Stimulated activated naive CD8-positive, alpha-beta T cell treated with anti-CD3 and anti-CD28 coated beads, Interleukin-15, amount 100 ng/mL, for 72 hours (primary cell): ENCODE measurements around the gene HNRNPK.

Experiments used
- ATAC-seq: fragments of 150-1000 bp; cut with Tn5 transposase; 2 replicates; pipeline ENCODE4 v1.10.0; 2021; ENCODE audit warnings: mild to moderate bottlenecking, moderate library complexity
- DNase-seq, 2 donors: peaks; one replicate each; pipeline ENCODE4 v3.0.0; 2021 to 2022
- H3K27ac Mint-ChIP-seq, 2 donors: one replicate each; pipeline ENCODE4 v1.8.0; 2022; ENCODE audit warnings: mild to moderate bottlenecking in 2 of 2, mixed read lengths in 2 of 2, moderate library complexity in 2 of 2
- H3K27me3 Mint-ChIP-seq: one replicate; pipeline ENCODE4 v1.8.0; 2022; ENCODE audit warnings: mixed read lengths
- H3K4me1 Mint-ChIP-seq: one replicate; pipeline ENCODE4 v1.8.0; 2022; ENCODE audit warnings: mild to moderate bottlenecking, mixed read lengths
- H3K4me3 Mint-ChIP-seq, 2 donors: one replicate each; pipeline ENCODE4 v1.8.0; 2022; ENCODE audit warnings: mild to moderate bottlenecking in 2 of 2, mixed read lengths in 2 of 2, moderate library complexity in 1 of 2
- H3K9me3 Mint-ChIP-seq, 2 donors: one replicate each; pipeline ENCODE4 v1.8.0; 2022; ENCODE audit warnings: mixed read lengths in 2 of 2

The HNRNPK gene

GRCh38 chr9:83986195-83986594 lies 6.2 kb upstream of the HNRNPK start:
- no peak overlapping the region for H3K27ac Mint-ChIP-seq

GRCh38 chr9:83981126-83981871 lies 1.3 kb upstream of the HNRNPK start:
- H3K27ac Mint-ChIP-seq: peak overlapping the region; percentile 97 to 100
- ATAC-seq (no peak), DNase-seq (no peak)
- H3K9me3 Mint-ChIP-seq: no peaks in the 10 kb centered on the region
- H3K27me3 Mint-ChIP-seq: no peaks in the 10 kb centered on the region
- peaks cover 43% of the 10 kb centered on the region for H3K4me1 Mint-ChIP-seq
- peak overlapping the region; percentile 84 to 97 for H3K4me3 Mint-ChIP-seq

More at GRCh38 chr9:83986195-83986594, 6.2 kb upstream of the HNRNPK start:
- no peaks in the 10 kb centered on the region for H3K27me3 Mint-ChIP-seq
- H3K4me3 Mint-ChIP-seq: no peak overlapping the region
- DNase-seq (no peak), ATAC-seq (no peak)
- peaks cover 40% of the 10 kb centered on the region for H3K4me1 Mint-ChIP-seq
- H3K9me3 Mint-ChIP-seq: no peaks in the 10 kb centered on the region

GRCh38 chr9:83980395-83981125 lies 545 bp upstream of the HNRNPK start, which contains the start of gene RMI1:
TSS of gene RMI1 (plus strand) at chr9:83980805. CDS start at chr9:84000987, 20,182 bp downstream.
- H3K4me1 Mint-ChIP-seq: peaks cover 43% of the 10 kb centered on the region
- no peaks in the 10 kb centered on the region for H3K9me3 Mint-ChIP-seq
- ATAC-seq (peak; percentile 83), DNase-seq (peak; percentile 97 to 98)
- H3K4me3 Mint-ChIP-seq: peak within 1 kb of the TSS; percentile 84 to 97
- H3K27ac Mint-ChIP-seq: peak within 1 kb of the TSS; percentile 97 to 100
- no peaks in the 10 kb centered on the region for H3K27me3 Mint-ChIP-seq

- peak; percentile 71 for ATAC-seq
- H3K4me3 Mint-ChIP-seq: peak overlapping the region; percentile 84 to 97
- H3K27me3 Mint-ChIP-seq: no peaks in the 10 kb centered on the region
- peaks cover 53% of the 10 kb centered on the region for H3K4me1 Mint-ChIP-seq
- peak overlapping the region; percentile 97 to 100 for H3K27ac Mint-ChIP-seq
- no peaks in the 10 kb centered on the region for H3K9me3 Mint-ChIP-seq
- DNase-seq: peak; percentile 82 to 89
Observed at GRCh38 chr9:83978992-83979811, 813 bp downstream of the HNRNPK start.

- no peaks in the 10 kb centered on the region for H3K27me3 Mint-ChIP-seq
- H3K4me3 Mint-ChIP-seq: peak overlapping the region; percentile 84 to 97
- DNase-seq (no peak), ATAC-seq (no peak)
- peak overlapping the region; percentile 31 to 95 for H3K27ac Mint-ChIP-seq
- H3K9me3 Mint-ChIP-seq: no peaks in the 10 kb centered on the region
- peaks cover 57% of the 10 kb centered on the region for H3K4me1 Mint-ChIP-seq
Observed at GRCh38 chr9:83977196-83977595, 2.8 kb downstream of the HNRNPK start.

- Mint-ChIP-seq H3K4me3 (peak overlapping the region; percentile 45 to 84), H3K9me3 (no peaks in the 10 kb centered on the region), H3K27me3 (no peaks in the 10 kb centered on the region), H3K4me1 (peaks cover 63% of the 10 kb centered on the region), H3K27ac (peak overlapping the region; percentile 54 to 95)
- DNase-seq (no peak), ATAC-seq (no peak)
Observed at GRCh38 chr9:83976372-83976771, 3.6 kb downstream of the HNRNPK start.

- Mint-ChIP-seq H3K27me3 (no peaks in the 10 kb centered on the region), H3K4me1 (peaks cover 68% of the 10 kb centered on the region), H3K9me3 (no peaks in the 10 kb centered on the region), H3K4me3 (peak overlapping the region; percentile 64 to 84), H3K27ac (peak overlapping the region; percentile 81 to 95)
- DNase-seq (no peak), ATAC-seq (no peak)
Observed at GRCh38 chr9:83975300-83975699, 4.7 kb downstream of the HNRNPK start.

GRCh38 chr9:83972286-83972685 lies 7.7 kb downstream of the HNRNPK start:
- peak overlapping the region; percentile 33 to 92 for H3K27ac Mint-ChIP-seq
- ATAC-seq (no peak), DNase-seq (no peak)
- peaks cover 68% of the 10 kb centered on the region for H3K4me1 Mint-ChIP-seq
- no peaks in the 10 kb centered on the region for H3K9me3 Mint-ChIP-seq
- H3K4me3 Mint-ChIP-seq: no peak overlapping the region
- H3K27me3 Mint-ChIP-seq: no peaks in the 10 kb centered on the region

- Mint-ChIP-seq H3K4me1 (peaks cover 60% of the 10 kb centered on the region), H3K9me3 (no peaks in the 10 kb centered on the region), H3K27me3 (no peaks in the 10 kb centered on the region), H3K4me3 (no peak overlapping the region), H3K27ac (peak overlapping the region in 1 of 2 donors; percentile 92)
- ATAC-seq (no peak), DNase-seq (no peak)
Observed at GRCh38 chr9:83971485-83971884, 8.5 kb downstream of the HNRNPK start.

- no peak for DNase-seq
- no peak for ATAC-seq
- Mint-ChIP-seq H3K27ac (peak overlapping the region in 1 of 2 donors; percentile 78), H3K27me3 (no peaks in the 10 kb centered on the region), H3K4me1 (peaks cover 58% of the 10 kb centered on the region), H3K4me3 (no peak overlapping the region), H3K9me3 (no peaks in the 10 kb centered on the region)
Observed at GRCh38 chr9:83969602-83970001, 10.4 kb downstream of the HNRNPK start.

- H3K4me1 Mint-ChIP-seq: peaks cover 38% of the 10 kb centered on the region
- H3K27ac Mint-ChIP-seq: no peak overlapping the region
- no peak for ATAC-seq
- DNase-seq: no peak
- no peaks in the 10 kb centered on the region for H3K9me3 Mint-ChIP-seq
- no peaks in the 10 kb centered on the region for H3K27me3 Mint-ChIP-seq
- no peak overlapping the region for H3K4me3 Mint-ChIP-seq
Observed at GRCh38 chr9:83967073-83967472, 12.9 kb downstream of the HNRNPK start.

GRCh38 chr9:83966209-83966582 lies 13.8 kb downstream of the HNRNPK start:
- no peaks in the 10 kb centered on the region for H3K27me3 Mint-ChIP-seq
- peaks cover 29% of the 10 kb centered on the region for H3K4me1 Mint-ChIP-seq
- no peak for DNase-seq
- H3K9me3 Mint-ChIP-seq: no peaks in the 10 kb centered on the region
- no peak overlapping the region for H3K4me3 Mint-ChIP-seq
- no peak for ATAC-seq
- peak overlapping the region in 1 of 2 donors; percentile 92 for H3K27ac Mint-ChIP-seq

GRCh38 chr9:83965350-83966208 lies 14.4 kb downstream of the HNRNPK start:
- Mint-ChIP-seq H3K4me3 (no peak overlapping the region), H3K27ac (peak overlapping the region; percentile 50 to 92), H3K27me3 (no peaks in the 10 kb centered on the region), H3K4me1 (peaks cover 26% of the 10 kb centered on the region), H3K9me3 (no peaks in the 10 kb centered on the region)
- no peak for DNase-seq
- ATAC-seq: peak; percentile 38

GRCh38 chr9:83964973-83965349 lies 15.1 kb downstream of the HNRNPK start:
- peak; percentile 48 for ATAC-seq
- H3K4me3 Mint-ChIP-seq: no peak overlapping the region
- DNase-seq: no peak
- no peaks in the 10 kb centered on the region for H3K27me3 Mint-ChIP-seq
- H3K9me3 Mint-ChIP-seq: no peaks in the 10 kb centered on the region
- H3K4me1 Mint-ChIP-seq: peaks cover 26% of the 10 kb centered on the region
- H3K27ac Mint-ChIP-seq: peak overlapping the region; percentile 50 to 92

- H3K27me3 Mint-ChIP-seq: no peaks in the 10 kb centered on the region
Observed at GRCh38 chr9:83962165-83962564, 17.9 kb downstream of the HNRNPK start.

More at GRCh38 chr9:83962165-83962564, 17.9 kb downstream of the HNRNPK start:
- ATAC-seq (no peak), DNase-seq (no peak)
- H3K4me3 Mint-ChIP-seq: no peak overlapping the region
- H3K9me3 Mint-ChIP-seq: no peaks in the 10 kb centered on the region
- H3K4me1 Mint-ChIP-seq: peaks cover 22% of the 10 kb centered on the region
- H3K27ac Mint-ChIP-seq: no peak overlapping the region
